GM18507 (cell line): ENCODE measurements around the gene BCL3.
"Not testable (repeated sequence)": the region's sequence is repeated elsewhere in the genome, so short reads cannot be mapped to it uniquely, and the experiment has no call there.

ENCODE experiments used
- DNase-seq: peaks from one replicate; pipeline ENCODE4 v3.0.0; 2011; ENCODE audit warnings: low read depth; ENCODE audit not compliant: insufficient read length; ENCODE audit errors: extremely low spot score
- FAIRE-seq: peaks from 2 replicates; lab custom pipeline; 2011; peaks lifted over from hg19 to GRCh38; lab: Jason Lieb, UNC

BCL3 gene

DNA sequence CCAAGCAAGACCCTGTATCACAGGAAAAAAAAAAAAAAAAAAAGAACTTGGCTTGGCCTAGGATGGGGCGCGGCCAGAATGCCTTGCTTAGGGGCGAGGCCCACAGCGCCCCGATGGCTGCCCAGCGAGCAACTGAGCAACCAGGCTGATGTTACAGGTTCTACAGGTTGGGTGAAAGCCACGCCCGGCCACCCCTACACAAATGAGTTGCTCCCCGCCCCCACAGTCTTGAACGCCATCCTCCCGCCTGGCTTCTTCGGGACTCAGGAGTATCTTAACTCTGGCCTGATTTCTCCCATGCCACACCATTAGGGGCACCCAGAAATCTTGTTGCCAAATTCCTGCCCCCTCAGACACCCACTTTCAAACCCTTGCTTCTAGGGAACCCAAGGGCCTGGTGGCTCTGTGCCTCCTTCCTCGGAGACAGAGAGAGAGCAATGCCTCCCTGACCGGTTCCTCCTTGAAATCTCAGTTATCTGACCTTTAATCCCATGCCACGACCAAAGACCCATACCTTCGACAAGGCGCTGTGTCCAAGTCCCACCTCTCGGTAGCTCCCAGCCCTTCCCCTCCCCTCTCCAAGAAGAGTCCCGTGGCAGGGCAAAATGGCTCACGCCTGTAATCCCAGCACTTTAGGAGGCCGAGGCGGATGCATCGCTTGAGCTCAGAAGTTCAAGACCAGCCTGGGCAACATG, 28.0 kb downstream of the BCL3 start:
- no peak for DNase-seq
- no peak for FAIRE-seq

DNA sequence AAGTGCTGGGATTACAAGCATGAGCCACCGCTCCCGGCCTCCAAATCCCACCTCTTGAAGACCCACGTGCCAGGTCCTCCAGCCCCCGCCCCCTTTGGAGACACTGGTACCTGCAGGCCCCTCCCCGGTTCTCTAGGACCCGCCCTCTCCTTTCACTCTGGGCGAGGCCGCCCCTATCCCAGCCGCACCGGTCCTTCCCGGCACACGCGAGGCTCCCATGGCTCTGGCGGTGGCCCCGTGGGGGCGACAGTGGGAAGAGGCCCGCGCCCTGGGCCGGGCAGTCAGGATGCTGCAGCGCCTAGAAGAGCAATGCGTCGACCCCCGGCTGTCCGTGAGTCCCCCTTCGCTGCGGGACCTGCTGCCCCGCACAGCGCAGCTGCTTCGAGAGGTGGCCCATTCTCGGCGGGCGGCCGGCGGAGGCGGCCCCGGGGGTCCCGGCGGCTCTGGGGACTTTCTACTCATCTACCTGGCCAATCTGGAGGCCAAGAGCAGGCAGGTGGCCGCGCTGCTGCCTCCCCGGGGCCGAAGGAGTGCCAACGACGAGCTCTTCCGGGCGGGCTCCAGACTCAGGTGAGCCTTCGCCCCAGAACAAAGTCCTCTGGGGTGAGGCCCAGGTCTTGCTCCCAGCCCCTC, 29.3 kb downstream of the BCL3 start, which contains the start of gene CBLC:
Gene CBLC, plus strand, starts transcription at position 176 of the 633 bp plus-strand sequence. Its CDS starts 42 bp downstream, at position 218.
- no peak for FAIRE-seq
- DNase-seq: no peak

DNA sequence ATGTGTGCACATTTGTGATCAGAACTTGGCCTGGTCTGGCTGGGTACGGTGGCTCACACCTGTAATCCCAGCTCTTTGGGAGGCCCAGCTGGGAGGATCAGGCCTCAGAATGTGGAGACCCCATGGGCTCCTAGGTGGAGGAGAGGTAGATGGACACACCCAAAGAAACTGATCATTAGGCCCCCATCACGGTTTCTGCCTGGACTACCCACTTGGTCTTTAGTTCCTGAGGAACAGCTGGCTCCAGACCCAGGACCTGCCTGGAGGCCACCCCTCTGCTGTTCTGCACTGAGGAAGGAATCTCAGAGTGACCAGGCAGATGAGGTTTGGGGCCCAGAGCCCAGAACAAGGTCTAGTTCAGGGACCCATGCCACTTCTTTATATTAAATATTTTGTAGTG, 30.6 kb downstream of the BCL3 start:
- FAIRE-seq (no peak), DNase-seq (no peak)

DNA sequence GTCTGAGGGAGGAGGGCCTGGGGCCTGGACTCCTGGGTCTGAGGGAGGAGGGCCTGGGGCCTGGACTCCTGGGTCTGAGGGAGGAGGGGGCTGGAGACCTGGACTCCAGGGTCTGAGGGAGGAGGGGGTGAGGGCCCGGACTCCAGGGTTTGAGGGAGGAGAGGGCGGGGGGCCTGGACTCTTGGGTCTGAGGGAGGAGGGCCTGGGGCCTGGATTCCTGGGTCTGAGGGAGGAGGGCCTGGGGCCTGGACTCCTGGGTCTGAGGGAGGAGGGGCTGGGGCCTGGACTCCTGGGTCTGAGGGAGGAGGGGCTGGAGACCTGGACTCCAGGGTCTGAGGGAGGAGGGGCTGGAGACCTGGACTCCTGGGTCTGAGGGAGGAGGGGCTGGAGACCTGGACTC, 33.2 kb downstream of the BCL3 start:
- DNase-seq, FAIRE-seq: not testable (repeated sequence)

DNA sequence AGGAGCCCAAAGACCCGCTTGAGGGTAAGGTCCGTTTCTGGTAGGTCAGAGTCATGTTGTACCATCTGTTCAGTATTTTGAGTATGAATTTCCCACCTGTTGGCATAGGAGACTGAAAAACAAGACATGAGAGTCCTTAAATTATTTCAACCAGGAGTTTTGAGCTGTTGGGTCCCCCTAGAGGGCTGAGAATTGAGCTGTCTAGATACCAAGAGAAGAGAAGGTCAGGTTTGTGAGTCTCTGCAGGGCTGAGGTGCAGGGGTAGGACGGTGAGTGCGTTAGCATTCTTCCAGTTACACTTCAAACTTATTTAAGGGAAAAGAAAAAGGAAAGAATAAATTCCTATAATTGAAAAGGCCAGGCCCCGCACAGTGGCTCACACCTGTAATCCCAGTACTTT, 34.2 kb downstream of the BCL3 start:
- DNase-seq (no peak), FAIRE-seq (no peak)

DNA sequence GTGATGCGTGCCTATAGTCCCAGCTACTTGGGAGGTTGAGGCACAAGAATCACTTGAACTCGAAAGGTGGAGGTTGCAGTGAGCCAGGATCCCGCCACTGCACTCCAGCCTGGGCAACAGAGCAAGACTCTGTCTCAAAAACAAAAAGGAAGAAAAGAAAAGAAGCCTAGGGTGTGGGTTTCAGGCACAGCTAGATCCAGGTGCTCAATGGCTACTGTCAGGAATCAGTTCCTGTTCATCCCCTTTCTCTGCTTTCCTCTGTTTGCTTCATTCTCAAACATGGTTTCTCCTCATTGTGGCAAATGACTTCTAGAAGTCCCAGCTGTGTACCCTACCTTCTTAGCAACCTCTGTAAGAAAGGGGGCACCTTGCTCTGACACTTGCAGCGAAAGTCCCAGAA, 35.0 kb downstream of the BCL3 start:
- FAIRE-seq (no peak), DNase-seq (no peak)

DNA sequence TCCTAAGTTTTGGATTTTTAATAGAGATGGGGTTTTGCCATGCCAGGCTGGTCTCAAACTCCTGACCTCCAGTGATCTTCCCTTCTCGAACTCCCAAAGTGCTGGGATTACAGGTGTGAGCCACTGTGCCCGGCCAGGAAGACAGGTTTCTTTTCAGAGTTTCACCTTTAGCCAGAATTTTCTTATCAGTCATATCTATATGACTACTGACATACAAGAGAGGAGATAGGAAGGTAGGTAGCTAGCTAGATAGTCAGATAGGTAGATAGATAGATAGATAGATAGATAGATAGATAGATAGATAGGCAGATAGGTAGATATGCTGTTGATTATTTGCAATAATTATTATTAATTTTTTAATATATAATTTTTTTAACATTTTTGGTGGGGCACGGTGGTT, 36.8 kb downstream of the BCL3 start:
- no peak for DNase-seq
- no peak for FAIRE-seq

DNA sequence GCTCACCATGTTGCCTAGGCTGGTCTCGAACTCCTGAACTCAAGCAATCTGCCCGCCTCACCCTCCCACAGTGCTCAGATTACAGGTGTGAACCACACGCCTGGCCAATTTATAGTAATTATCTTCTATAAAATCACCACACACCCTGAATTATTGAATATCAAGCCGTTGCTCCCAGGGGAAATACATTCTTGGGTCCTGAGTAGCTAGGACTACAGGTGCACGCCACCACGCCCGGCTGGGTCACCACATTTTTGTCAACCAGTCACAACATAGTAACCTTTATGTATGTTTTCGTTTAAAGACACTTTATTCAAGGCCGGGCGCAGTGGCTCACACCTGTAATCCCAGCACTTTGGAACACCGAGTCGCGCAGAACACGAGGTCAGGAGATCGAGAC, 37.5 kb downstream of the BCL3 start:
- DNase-seq (no peak), FAIRE-seq (no peak)

DNA sequence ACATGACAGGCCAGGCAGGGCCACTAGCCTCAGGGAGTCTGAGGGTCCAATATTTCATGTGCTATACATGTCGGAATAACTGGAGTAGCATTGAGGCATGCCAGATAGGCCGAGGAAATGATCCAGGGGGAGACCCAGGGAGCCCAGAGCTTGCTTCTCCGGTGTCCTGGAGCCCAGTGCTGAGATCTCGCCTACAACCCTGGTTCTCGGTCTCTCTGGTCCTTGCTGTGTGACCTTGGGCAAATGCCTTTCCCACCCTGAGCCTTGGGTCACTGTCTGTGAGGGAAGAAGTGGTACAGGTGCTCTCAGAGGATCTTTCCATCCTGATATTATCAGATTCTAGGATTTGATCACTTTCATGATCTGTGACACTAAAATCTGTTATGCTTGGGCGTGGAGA, 40.5 kb downstream of the BCL3 start:
- FAIRE-seq (no peak), DNase-seq (no peak)

DNA sequence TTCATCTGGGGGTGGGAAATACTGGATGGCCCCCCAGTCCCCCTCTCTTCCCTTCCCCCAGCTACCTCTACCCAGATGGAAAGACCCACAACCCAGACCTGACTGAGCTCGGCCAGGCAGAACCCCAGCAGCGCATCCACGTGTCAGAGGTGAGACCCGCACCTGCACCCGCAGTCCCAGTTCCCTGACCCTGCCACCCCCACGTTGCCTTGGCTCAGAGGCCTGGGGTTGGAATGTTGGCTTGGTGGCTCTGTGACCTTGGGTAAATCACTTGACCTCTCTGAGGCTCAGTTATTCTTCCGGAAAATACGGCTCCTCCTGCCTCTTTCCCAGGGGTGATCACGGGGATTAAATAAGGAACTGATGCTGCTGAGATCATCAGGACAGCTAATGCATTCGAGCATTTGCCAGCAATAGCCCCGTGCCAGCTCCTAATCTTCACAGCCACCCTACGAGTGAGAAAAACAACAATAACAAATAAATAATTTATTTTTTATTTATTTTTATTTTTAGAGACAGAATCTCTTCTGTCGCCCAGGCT, 41.5 kb downstream of the BCL3 start:
- no peak for DNase-seq
- no peak for FAIRE-seq

DNA sequence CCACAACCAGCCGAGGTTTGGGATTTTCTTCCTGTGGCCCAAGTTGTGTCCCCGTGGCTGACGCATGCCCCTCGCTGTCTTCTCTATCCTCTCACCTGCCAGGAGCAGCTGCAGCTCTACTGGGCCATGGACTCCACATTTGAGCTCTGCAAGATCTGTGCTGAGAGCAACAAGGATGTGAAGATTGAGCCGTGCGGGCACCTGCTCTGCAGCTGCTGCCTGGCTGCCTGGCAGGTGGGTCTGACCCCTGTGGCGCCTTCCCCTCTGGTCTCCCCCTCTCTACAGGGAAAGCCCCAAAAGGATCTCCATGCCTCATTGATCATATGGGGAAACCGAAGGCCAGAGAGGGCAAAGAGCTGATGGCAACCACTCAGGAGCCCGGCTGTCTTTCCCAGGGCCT, 43.8 kb downstream of the BCL3 start:
- DNase-seq (no peak), FAIRE-seq (no peak)

DNA sequence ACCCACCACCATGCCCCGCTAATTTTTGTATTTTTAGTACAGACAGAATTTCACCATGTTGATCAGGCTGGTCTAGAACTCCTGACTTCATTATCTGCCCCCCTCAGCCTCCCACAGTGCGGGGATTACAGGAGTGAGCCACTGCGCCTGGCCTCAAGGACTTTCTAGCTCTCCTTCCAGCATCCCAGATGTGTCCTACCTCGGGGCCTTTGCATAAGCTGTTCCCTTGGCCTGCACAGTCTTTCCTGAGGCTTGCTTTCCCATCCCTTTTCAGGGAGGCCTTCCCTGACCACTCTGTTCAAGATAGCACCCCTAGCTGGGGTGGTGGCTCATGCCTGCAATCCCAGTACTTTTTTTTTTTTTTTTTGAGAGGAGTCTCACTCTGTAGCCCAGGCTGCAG, 46.1 kb downstream of the BCL3 start:
- no peak for DNase-seq
- FAIRE-seq: no peak

DNA sequence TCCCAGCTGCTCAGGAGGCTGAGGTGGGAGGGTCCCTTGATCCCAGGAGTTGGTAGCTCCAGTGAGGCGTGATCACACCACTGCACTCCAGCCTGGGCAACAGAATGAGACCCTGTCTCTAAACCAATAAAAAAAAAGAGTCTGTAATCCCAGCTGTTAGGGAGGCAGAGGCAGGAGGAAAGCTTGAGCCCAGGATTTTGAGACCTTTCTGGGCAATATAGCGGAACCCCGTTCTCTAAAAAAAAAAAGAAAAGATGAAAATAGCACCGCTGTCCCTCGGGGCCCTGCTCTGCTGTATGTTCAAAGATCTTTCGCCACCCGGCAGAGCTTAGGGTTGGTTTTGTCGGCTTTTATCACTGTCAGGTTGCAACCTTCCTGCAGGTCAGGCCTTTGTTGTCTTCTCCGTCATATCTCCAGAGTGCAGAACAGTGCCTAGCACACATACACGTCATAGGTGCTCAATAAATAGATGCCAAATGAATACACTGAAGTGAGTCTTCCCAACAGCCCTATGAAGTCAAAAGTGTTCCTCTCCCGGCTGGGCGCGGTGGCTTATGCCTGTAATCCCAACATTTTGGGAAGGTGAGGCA, 47.0 kb downstream of the BCL3 start:
- FAIRE-seq: no peak

DNA sequence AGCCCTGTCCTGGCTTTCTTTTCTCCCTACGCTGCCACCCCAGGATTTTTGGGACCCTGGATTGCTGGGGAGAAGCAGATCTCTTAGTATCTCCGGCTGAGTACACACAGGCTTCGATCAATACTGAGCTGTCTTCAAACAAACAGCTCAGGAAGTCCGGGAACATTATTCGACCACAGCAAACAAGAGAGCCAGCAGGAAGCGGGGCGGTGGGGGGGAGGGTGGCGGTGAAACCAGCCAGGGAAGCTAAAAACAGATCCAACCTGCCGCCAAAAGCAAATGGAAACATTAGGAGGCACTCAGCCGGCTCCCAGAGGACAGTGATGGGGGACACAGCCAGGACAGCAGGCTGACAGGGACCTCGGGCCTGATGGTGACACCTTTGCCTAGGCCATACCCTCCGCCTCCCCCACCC, 48.2 kb downstream of the BCL3 start:
- DNase-seq (no peak), FAIRE-seq (no peak)

More for the DNA sequence above, 47.0 kb downstream of the BCL3 start:
- no peak for DNase-seq

DNA sequence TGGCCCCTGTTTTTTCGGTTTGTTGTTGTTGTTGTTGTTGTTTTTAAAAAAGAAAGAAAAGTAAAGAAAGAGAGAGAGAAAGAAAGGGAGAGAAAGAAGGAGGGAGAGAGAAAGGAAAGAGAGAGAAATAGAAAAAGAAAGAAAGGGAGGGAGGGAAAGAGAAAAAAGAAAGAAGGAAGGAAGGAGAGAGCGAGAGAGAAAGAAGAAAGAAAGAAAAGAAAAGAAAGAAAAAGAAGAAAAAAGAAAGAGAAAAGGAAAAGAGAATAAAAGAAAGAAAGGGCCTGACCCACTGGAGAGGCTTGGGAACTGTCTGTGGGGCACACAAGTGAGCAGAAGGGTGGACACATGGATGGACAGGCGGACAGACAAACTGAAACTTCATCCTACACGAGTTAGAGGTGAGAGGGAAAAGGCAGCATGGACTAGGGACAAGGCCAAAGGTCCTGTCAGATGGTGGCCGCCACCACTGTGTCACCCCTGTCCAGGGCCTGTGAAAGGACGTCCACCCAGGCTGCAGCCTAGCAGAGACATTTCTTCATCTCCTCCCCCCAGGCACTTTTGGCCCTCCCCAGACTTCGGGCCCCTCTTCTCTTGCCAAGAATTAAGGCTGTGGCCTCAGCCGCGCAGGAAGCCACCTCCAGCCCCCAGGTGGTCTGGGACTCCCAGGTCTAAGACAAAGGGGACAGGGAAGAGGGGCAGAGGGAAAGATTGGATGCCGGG, 51.3 kb downstream of the BCL3 start:
- no peak for DNase-seq
- FAIRE-seq: no peak

DNA sequence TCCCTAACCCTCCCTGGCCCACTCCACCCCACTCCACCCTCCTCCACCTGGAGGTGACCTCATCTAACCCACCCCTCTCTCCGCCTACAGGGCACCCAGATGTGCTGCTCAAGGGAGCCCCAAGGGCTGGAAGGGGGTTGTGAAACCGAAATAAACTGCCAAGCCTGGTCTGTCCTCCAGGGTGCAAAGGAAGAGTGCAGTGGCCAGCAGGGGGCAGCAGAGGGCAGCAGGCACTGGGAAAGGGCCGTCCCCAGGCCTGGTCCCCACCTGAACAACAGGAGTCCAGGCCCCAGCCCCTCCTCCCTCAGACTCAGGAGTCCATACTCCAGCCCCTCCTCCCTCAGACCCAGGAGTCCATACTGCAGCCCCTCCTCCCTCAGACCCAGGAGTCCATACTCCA, 52.0 kb downstream of the BCL3 start:
- DNase-seq (peak; percentile 80), FAIRE-seq (peak; percentile 93)

DNA sequence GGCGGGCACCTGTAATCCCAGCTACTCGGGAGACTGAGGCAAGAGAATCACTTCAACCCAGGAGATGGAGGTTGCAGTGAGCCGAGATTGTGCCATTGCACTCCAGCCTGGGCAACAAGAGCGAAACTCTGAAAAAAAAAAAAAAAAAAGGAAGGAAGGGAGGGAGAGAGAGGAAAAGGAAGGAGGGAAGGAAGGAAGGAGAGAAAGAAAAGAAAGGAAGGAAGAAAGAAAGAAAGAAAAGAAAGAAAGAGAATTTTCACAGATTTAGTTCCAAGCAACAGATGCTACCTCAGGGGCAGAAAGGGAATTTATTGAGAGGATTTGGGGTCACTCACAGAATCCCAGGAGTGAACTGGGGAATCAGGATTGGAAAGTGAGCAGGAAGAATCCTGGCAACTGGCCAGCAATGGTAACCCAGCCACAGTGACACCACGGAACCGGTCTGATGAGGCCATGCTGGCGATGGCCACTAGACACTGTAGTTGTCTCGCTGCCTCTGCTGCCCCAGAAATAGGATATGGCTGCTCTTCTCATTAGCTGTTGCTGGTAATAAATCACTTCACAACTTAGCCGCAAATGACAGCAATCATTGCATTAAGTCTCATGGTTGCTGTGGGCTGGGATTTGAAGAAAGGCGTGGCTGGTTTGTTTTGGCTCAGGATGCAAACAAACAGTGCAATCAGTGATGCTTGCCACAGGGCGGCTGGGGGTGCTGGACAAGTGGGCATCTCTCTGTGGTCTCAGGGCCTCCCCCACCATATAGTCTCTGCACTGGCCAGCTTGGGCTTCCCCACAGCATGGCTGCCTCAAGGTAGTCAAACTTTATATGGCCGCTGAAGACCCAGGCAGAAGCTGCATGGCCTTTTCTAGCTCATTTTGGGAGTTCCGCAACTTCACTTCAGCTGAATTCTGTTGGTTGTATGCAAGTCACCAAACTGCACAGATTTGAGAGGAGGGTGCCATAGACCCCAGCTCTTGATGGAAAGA, 55.2 kb downstream of the BCL3 start:
- no peak for DNase-seq
- no peak for FAIRE-seq

DNA sequence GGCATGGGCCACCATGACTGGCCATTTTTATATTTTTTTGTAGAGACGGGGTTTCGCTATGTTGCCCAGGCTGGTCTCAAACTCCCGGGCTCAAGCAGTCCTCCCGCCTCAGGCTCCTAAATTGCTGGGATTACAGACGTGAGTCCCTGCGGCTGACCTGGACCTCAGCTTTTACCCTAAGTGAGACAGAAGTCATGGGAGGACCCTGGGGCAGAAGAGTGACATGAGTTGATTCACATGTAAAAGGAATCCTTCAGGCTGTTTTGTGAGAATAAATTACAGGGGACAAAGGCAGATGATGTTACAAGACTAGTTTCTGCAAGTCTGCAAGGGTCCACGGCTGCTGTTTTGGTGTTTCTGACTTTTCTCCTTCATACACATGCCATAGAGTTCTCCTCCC, 57.8 kb downstream of the BCL3 start:
- DNase-seq (no peak), FAIRE-seq (no peak)

DNA sequence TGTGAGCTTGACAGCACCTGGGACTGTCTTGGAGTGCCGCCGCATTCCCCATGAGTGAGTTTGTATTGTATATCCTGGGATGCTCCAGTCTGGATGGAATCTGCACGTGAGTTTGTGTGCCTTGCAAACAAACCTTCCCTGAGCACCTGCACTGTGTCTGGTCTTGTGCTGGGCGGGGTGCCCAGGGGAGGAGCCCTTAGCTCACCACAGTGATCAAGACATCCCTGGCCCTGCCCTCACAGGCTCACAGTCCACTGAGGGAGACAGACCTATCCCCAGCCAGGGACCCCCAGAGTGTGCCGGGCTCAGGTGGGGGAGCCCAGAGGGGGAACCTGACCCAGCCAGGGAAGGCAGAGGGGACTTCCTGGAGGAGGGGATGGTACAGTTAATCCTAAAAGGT, 58.7 kb downstream of the BCL3 start:
- DNase-seq: no peak
- FAIRE-seq: no peak
